Ammon's horn (tissue), 1 donor: ENCODE measurements around the gene SPEM2.

Experiments
- DNase-seq: peaks from one replicate; pipeline ENCODE4 v3.0.0-alpha.2; 2016; ENCODE audit warnings: low spot score

The SPEM2 gene

DNA sequence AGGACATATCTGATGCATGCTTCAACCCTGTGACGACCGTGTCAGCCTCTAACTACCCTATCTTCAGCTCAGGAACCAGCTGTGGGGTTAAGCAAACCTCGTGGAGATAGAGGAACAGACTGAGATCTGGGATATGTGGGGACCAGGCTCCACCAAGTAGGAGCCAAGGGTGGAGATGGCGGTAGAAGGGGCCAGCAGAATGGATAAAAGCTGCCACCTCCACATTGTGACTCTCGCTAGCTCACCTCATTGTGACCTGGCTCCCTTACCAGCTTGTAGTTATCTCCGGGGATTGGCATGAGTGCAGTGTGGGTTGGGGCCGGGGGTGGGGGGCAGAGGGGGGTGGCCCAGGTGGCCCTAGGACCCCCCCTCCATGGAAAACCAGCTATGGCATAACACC is at the start of gene SPEM2:
Gene SPEM2 (plus strand): TSS at position 301 of the 400 bp plus-strand sequence. CDS start 73 bp downstream, at position 374.
- no peak for DNase-seq

DNA sequence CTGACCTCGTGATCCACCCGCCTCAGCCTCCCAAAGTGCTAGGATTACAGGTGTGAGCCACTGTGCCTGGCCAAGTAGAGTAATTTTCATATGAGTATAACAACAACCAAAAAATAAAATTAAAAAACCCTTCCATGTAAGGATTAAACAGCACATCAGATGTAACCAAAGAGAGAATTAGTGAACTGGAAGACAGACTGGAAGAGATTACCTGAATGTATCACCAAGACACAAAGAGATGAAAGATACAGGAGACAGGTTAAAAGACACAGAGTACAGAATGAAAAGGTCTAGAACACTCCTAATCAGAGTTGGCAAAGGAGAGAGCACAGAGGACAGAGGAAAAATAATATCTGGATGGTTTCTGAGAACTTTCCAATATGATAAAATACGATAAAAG is 46.3 kb upstream of the SPEM2 start:
- DNase-seq: no peak

DNA sequence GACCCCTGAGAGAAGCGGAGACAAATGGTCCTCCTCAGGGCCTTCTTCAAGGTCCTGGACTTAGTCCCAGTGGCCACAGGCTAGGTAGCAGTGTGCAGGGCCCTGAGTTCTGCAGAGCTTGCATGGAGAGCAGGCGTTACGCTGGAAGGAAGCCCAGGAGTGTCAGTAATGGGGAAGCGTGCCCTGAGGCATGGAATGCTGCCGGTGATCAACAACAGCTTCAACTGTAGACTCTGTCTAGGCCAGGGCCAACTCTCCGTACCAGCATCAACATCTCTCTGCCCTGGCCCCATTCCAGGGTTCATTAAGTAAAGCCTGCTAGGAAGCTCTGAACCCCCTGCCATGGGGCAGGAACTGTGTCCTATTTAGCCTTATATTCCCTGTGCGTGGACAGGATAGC is 45.1 kb upstream of the SPEM2 start:
- DNase-seq: peak; percentile 22

DNA sequence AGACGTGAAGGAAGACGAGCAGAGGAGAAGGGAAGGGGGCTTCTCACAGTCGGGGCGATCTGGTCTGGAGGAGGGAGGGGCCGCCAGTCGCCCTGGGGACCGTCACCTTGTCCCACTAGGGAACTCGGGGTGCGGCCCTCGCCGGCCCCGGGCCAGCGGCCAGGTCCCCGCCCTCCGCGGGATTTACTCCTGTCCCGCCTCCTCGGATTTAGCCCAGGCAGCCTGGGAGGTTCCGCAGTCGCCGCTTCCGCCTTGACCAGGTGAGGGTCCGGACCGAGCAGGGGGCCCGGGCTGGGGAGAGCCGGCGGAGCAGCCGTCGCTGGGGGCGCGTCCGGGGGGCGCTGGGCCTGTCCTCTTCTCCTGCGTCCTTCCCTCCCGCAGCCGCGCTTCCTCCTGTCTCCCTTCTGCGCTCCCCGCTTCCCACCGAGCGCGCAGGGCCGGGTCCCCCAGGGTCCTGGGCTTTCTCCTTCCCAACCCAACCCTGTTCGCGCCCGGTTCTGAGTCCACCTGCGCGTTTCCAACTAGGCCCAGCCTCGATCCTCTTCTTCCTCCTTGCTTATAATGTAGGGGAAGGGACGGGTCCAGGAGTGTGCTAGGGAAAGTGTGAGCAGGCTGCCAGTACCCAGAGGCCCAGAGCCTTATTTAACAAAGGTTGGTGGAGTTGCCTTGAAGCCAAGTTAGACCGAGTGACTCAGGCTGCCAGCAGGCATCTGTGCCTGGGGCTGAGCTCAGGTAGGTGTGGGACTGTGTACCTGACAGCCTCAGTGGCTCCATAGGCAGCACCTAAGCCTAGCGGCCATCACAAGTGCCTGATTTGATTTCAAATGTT is 44.3 kb upstream of the SPEM2 start, which contains the start of gene TNK1:
Gene TNK1 (plus strand): TSS at position 235 of the 829 bp plus-strand sequence. CDS start 1,838 bp downstream, outside the sequence.
- DNase-seq: no peak

DNA sequence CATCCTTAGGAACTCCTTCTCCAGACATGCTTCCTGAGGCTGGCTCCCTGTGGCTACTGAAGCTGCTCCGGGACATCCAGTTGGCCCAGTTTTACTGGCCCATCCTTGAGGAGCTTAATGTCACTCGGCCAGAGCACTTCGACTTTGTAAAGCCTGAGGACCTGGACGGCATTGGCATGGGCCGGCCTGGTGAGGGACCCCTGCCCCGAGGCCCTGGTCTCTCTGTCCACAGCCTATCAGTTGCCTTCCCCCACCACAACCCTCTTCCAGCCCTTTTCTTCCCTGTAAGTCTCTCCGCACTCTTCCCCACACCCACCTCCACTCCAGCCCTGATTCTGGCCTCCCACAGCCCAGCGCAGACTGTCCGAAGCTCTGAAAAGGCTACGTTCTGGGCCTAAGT is 42.5 kb upstream of the SPEM2 start:
- no peak for DNase-seq

GRCh38 chr17:7383371-7383741 is 42.1 kb upstream of the SPEM2 start:
- DNase-seq: no peak

DNA sequence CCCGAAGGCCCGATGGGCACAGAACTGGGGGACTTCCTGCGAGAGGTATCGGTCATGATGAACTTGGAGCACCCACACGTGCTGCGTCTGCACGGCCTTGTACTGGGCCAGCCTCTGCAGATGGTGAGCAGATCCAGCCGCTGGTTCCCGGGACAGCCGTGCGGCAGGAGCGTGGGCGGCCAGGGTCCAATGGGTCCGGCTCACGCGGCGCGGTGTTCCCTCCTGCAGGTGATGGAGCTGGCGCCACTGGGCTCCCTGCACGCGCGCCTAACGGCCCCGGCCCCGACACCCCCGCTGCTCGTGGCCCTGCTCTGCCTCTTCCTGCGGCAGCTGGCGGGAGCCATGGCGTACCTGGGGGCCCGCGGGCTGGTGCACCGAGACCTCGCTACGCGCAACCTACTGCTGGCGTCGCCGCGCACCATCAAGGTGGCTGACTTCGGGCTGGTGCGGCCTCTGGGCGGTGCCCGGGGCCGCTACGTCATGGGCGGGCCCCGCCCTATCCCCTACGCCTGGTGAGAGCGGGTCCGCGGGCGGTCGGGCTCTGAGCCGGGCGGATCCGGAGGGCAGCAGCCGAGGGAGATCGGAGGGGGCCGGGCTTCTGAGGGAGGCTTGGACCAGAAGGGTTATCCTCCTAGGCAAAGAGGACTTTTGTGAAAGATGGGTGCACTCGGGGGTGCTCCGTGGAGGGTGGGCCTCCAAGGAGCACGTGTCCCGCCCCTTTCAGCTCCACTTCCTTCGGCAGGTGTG is 41.5 kb upstream of the SPEM2 start:
- DNase-seq: peak; percentile 20

- DNase-seq: no peak
Measured at GRCh38 chr17:7384489-7385081, 40.8 kb upstream of the SPEM2 start.

DNA sequence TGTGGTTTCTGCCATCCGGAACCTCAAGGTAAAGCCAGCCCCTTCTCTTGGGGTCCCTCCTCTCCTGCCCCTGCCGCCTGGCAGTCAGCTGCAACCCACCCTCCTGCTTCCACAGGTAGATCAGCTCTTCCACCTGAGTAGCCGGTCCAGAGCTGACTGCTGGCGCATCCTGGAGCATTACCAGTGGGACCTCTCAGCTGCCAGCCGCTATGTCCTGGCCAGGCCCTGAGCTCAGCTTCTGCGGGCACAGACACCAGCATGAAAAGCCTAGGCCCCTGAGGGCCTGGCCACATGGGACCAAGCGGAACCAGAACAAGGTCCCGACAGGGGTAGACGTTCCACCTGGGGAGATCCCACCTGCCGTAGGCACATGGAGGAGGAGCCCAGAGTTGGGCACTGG is 36.6 kb upstream of the SPEM2 start:
- DNase-seq: no peak

- no peak for DNase-seq
Measured at GRCh38 chr17:7389924-7390910, 35.2 kb upstream of the SPEM2 start.

DNA sequence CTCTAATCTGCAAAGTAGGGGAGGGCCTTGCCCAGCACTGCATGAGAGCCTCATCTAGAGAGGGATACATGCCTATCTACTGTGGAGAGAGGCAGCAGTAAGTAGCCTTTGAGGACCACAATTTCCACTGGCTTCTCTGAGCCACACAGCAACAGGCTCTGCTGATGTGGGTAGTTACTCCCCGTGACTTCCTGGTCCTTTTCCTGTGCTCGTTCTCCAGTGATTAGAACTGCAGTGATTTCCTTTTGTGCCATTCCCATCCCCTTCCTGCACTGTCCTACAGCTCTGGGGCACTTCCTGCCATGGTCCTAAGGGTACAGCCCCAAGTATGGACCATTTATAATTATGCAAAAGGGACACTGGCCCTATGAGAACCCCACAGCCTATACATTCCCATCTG is 34.1 kb upstream of the SPEM2 start:
- DNase-seq: no peak

- DNase-seq: no peak
Measured at GRCh38 chr17:7392696-7393612, 32.5 kb upstream of the SPEM2 start.

- DNase-seq: no peak
Measured at GRCh38 chr17:7393613-7394451, 31.6 kb upstream of the SPEM2 start.

DNA sequence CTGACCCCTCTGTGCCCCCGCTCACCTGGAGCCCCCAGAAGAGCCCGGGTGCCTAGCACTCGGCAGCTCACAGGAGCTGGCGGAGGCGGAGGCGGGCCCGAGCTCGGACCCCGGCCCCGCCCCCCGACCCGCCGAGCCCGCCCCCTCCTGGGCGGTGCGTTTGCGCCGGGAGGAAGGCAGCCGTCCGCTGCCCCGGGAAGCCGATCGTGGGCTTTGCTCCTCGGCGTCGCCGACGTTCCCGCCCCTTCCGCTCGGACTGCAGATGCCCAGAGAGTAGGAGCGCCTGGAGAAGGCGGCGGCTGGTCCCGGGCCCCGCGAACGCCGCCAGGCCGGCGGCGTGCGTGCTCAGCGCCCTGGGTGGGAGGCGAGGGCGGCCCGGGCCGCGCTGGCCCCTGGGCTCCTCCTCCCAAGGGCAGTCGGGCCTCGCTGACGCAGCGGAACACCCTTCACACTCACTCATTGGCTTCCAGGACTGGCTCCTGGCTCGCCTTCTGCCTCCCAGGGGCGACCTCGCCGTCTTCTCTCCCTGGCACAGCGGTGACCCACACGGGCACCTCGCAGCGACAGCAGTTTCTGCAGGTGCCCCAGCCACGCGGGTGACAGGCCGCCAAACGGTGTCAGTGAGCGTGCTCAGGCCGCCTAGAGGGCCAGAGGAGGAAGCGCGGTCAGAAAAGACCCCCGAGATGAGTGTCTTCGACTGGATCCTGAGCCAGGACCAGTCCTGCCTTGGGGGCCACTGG is 30.8 kb upstream of the SPEM2 start, which contains the start of gene PLSCR3:
Gene PLSCR3 (minus strand): TSS at position 74 of the 740 bp plus-strand sequence. CDS start 415 bp downstream, outside the sequence.
- DNase-seq: peak; percentile 86

GRCh38 chr17:7396147-7396546 is 29.3 kb upstream of the SPEM2 start:
- no peak for DNase-seq

DNA sequence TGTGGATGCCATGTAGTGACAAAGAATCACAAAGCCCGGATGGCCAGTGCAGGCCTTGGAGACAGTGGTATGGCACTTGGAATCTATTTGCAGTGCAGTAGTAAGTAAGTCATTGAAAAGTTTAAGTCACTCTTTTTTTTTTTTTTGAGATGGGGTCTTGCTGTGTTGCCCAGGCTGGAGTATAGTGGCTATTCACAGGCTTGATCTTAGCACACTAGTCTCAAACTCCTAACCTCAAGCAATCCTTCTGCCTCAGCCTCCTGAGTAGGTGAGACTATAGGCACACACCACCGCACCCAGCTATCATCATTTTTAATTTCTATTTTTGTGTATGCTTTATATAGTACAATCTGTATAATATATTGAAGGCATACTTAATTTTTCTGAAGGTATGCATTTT is 26.8 kb upstream of the SPEM2 start:
- DNase-seq: no peak

DNA sequence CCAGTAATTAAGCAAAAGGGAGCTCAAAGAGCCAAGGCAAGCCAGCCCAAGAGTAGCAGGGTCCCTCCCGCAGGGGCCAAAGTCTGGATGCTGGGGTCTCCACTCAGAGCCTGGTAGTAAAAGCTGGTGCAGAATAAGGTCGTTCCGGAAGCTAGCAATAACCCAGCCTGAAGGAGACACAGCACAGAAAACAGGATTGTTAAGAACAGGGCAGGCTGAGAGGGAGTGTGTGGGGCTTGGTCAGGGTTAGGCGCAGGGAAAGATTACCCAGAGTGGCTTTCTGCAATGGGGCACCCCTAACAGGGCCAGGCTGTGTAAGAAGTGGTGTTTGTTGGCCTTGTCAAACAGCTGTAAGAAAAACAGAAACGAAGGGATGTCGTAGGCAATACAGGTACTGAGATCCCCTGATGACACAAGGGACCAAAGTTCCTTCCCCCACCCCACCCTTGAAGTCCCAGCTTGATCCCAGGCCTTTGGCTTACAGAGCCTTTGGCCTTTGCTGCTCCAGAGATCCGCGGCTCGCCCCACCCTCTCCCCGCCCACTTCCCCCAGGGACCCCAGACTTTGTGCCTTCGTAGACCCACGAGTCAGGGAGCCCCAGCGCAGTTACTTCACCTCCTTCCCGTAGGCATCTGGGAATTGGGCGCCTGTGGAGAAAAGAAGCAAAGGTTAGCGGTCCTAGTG is 22.2 kb upstream of the SPEM2 start:
- DNase-seq: no peak

DNA sequence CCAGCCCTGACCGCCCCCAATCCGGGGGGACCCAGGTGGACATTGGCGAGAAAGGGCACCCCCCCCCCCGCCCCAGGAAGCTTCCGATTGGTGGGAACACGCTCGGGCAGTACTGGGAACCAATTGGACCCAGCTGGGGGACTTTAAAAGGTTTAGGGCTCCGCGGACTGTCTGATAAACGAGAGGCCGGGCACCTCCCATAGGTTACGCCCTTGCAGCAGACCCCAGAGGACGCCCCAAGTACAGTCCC is 21.8 kb upstream of the SPEM2 start:
- no peak for DNase-seq
